HCT116 (cell line): ENCODE measurements around the gene PTPN22.

Experiments
- CEBPB ChIP-seq: IDR thresholded peaks from 2 replicates; pipeline ENCODE4 v1.6.1; 2012; ENCODE audit warnings: low read depth
- EZH2 ChIP-seq: fragments of 200-600 bp; sonication (generic); IDR thresholded peaks from 2 replicates; pipeline ENCODE4 v1.6.1; 2017; ENCODE audit warnings: antibody characterized with exemption, mixed run types
- EZH2phosphoT487 ChIP-seq: fragments of 200-600 bp; IDR thresholded peaks from 2 replicates; pipeline ENCODE4 v1.6.1; 2018; ENCODE audit warnings: antibody characterized with exemption, borderline replicate concordance
- MAX ChIP-seq: IDR thresholded peaks from 2 replicates; pipeline ENCODE4 v1.6.1; 2012
- POLR2A ChIP-seq: IDR thresholded peaks from 2 replicates; pipeline ENCODE4 v1.7.0; 2011; ENCODE audit warnings: borderline replicate concordance; ENCODE audit not compliant: insufficient read depth, insufficient read length; ENCODE audit errors: extremely low read depth
- POLR2AphosphoS5 ChIP-seq: IDR thresholded peaks from 2 replicates; pipeline ENCODE4 v1.6.1; 2011; ENCODE audit warnings: mild to moderate bottlenecking, low read depth, low read length, moderate library complexity
- RAD21 ChIP-seq: IDR thresholded peaks from 2 replicates; pipeline ENCODE4 v1.6.1; 2012; ENCODE audit warnings: low read depth, mild to moderate bottlenecking
- SP1 ChIP-seq: IDR thresholded peaks from 2 replicates; pipeline ENCODE4 v1.6.1; 2012; ENCODE audit warnings: low read depth
- YY1 ChIP-seq: IDR thresholded peaks from 2 replicates; pipeline ENCODE4 v1.6.1; 2011; ENCODE audit warnings: low read length, low read depth, moderate library complexity, mild to moderate bottlenecking; ENCODE audit not compliant: insufficient replicate concordance; ENCODE audit errors: extremely low read depth
- ZBTB33 ChIP-seq: IDR thresholded peaks from 2 replicates; pipeline ENCODE4 v1.6.1; 2011; ENCODE audit warnings: mild to moderate bottlenecking, low read length, moderate library complexity; ENCODE audit not compliant: insufficient replicate concordance; ENCODE audit errors: extremely low read depth
- ZFX ChIP-seq: fragments of 450-650 bp; IDR thresholded peaks from 2 replicates; pipeline ENCODE4 v1.6.1; 2017
- TF ChIP-seq, protein P1 (sequence below), 3 experiments: fragments of 200-600 bp in 1 of 3; sonication (generic) in 1 of 3; IDR thresholded peaks in 2 of 3; conservative IDR thresholded peaks in 1 of 3; 2 replicates each; pipeline ENCODE4 v1.5.1; 2012 to 2017; ENCODE audit warnings: low read depth in 2 of 3, low read length in 2 of 3, antibody characterized with exemption in 1 of 3, borderline replicate concordance in 1 of 3, control low read depth in 1 of 3, mild to moderate bottlenecking in 1 of 3, mixed read lengths in 1 of 3, mixed run types in 1 of 3, moderate library complexity in 1 of 3; ENCODE audit not compliant: insufficient read depth in 1 of 3

GRCh38 chr1:113830039-113830438 lies 41.5 kb downstream of the PTPN22 start:
- TF ChIP-seq MAX, result no peak
- no peak for TF ChIP-seq POLR2A
- no peak for TF ChIP-seq EZH2phosphoT487
- TF ChIP-seq, protein P1, sequence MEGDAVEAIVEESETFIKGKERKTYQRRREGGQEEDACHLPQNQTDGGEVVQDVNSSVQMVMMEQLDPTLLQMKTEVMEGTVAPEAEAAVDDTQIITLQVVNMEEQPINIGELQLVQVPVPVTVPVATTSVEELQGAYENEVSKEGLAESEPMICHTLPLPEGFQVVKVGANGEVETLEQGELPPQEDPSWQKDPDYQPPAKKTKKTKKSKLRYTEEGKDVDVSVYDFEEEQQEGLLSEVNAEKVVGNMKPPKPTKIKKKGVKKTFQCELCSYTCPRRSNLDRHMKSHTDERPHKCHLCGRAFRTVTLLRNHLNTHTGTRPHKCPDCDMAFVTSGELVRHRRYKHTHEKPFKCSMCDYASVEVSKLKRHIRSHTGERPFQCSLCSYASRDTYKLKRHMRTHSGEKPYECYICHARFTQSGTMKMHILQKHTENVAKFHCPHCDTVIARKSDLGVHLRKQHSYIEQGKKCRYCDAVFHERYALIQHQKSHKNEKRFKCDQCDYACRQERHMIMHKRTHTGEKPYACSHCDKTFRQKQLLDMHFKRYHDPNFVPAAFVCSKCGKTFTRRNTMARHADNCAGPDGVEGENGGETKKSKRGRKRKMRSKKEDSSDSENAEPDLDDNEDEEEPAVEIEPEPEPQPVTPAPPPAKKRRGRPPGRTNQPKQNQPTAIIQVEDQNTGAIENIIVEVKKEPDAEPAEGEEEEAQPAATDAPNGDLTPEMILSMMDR (IDR thresholded peaks at IDR 0.05 in 2 of 3, conservative IDR thresholded peaks at IDR 0.05 in 1 of 3; ENCODE audit: borderline replicate concordance in 1 of 3, insufficient read depth in 1 of 3, low read depth in 2 of 3, low read length in 2 of 3), result no peak
- no peak for TF ChIP-seq ZBTB33
- TF ChIP-seq POLR2AphosphoS5, result no peak
- TF ChIP-seq SP1, result no peak
- TF ChIP-seq YY1, result no peak
- no peak for TF ChIP-seq CEBPB
- no peak for TF ChIP-seq EZH2
- no peak for TF ChIP-seq ZFX
- TF ChIP-seq RAD21, result no peak
